Measurements from ENCODE around the gene LMTK3. TPM values are rescaled to one million over a fixed set of nuclear protein-coding genes. Genes with fewer than 3 reads are reported as not detected.

LMTK3 gene
- total and polyA plus RNA-seq, 9 of the 15 experiments (the other 6 are each of a cell fraction or from before 2014, with no cell fraction given) = 0.35 to 12.3 (median 2.0) TPM; not detected in 2

- no peak for TF ChIP-seq KLF6 (CRISPR knock-in tag; IDR thresholded peaks at IDR 0.05; ENCODE audit: borderline replicate concordance)
- TF ChIP-seq HDAC6 (IDR thresholded peaks at IDR 0.05; ENCODE audit: low read depth, low read length) = no peak
- TF ChIP-seq ZNF3 (CRISPR knock-in tag; IDR thresholded peaks at IDR 0.05) = no peak
- TF ChIP-seq ZBTB2 (IDR thresholded peaks at IDR 0.05) = no peak; the same call in none of the 2 replicates
- TF ChIP-seq COPS2 (conservative IDR thresholded peaks at IDR 0.05) = no peak
- TF ChIP-seq ZNF184 (CRISPR knock-in tag; IDR thresholded peaks at IDR 0.05) = no peak
- TF ChIP-seq TBP (optimal IDR thresholded peaks at IDR 0.05; ENCODE audit: low read depth, low read length) = peak; percentile 44
- no peak for TF ChIP-seq MLX (CRISPR knock-in tag; conservative IDR thresholded peaks at IDR 0.05)
- no peak for TF ChIP-seq ZNF780A (CRISPR knock-in tag; IDR thresholded peaks at IDR 0.05)
- TF ChIP-seq E4F1 (CRISPR knock-in tag; IDR thresholded peaks at IDR 0.05; ENCODE audit: borderline replicate concordance) = no peak
- no peak for TF ChIP-seq BCL6 (CRISPR knock-in tag; IDR thresholded peaks at IDR 0.05)
- no peak for TF ChIP-seq ZNF586 (CRISPR knock-in tag; conservative IDR thresholded peaks at IDR 0.05)
- no peak for TF ChIP-seq YBX1 (IDR thresholded peaks at IDR 0.05)
- TF ChIP-seq ZBTB11 (CRISPR knock-in tag; IDR thresholded peaks at IDR 0.05) = peak in 1 of 3 experiments; percentile 52; a peak in 2 of 6 replicates
- TF ChIP-seq SMARCA5 (IDR thresholded peaks at IDR 0.05) = peak; percentile 95
- TF ChIP-seq SMARCC2 (IDR thresholded peaks at IDR 0.05; ENCODE audit: low read depth) = no peak
- no peak for TF ChIP-seq PHTF2 (CRISPR knock-in tag; IDR thresholded peaks at IDR 0.05)
- no peak for TF ChIP-seq TFAM (CRISPR knock-in tag; conservative IDR thresholded peaks at IDR 0.05)
- TF ChIP-seq MTA3 (IDR thresholded peaks at IDR 0.05; ENCODE audit: borderline replicate concordance) = peak; percentile 51; the same call in 1 of the 2 replicates
- no peak for TF ChIP-seq TBL1XR1 (IDR thresholded peaks at IDR 0.05; ENCODE audit: low read length in 2 of 2)
- no peak for TF ChIP-seq KDM1A (IDR thresholded peaks at IDR 0.05)
Observed at GRCh38 chr19:48501494-48502349, 9.9 kb downstream of the LMTK3 start (continued).
